GM12892 (cell line): ENCODE data around the gene CLEC4E. TPM values are rescaled to one million over a fixed set of nuclear protein-coding genes. Genes with fewer than 3 reads are reported as not detected.
"Not testable (repeated sequence)": the region's sequence is repeated elsewhere in the genome, so short reads cannot be mapped to it uniquely, and the experiment has no call there.

Source experiments
- DNase-seq: peaks from one replicate; pipeline ENCODE4 v3.0.0; 2011; ENCODE audit not compliant: insufficient read length
- FAIRE-seq: peaks from 2 replicates; lab custom pipeline; 2011; peaks lifted over from hg19 to GRCh38; lab: Jason Lieb, UNC
- POLR2A ChIP-seq: IDR thresholded peaks from 2 replicates; pipeline ENCODE4 v1.6.1; 2011; ENCODE audit warnings: low read depth, low read length, control low read depth
- POLR2AphosphoS5 ChIP-seq: IDR thresholded peaks from 2 replicates; pipeline ENCODE4 v1.6.1; 2011; ENCODE audit warnings: low read depth, low read length, control low read depth
- TAF1 ChIP-seq: IDR thresholded peaks from 2 replicates; pipeline ENCODE4 v1.6.1; 2011; ENCODE audit warnings: low read depth, mild to moderate bottlenecking, control low read depth, low read length, borderline replicate concordance
- polyA plus RNA-seq: library from polyadenylated mRNA; unstranded; fragments of >200 nt; gene quantifications from one replicate; pipeline ENCODE4 v1.2.1, GENCODE V29; 2012; ENCODE audit warnings: missing spikeins, inconsistent platforms; ENCODE audit not compliant: missing spikeins

CLEC4E gene
- polyA plus RNA-seq: not detected

GRCh38 chr12:8540831-8541230, at the start of gene CLEC4E:
CLEC4E (minus strand) TSS chr12:8540905; CDS start chr12:8540797, 108 bp downstream.
- FAIRE-seq: peak; percentile 9
- DNase-seq: not testable (repeated sequence)

- DNase-seq (no peak), FAIRE-seq (no peak)
- TF ChIP-seq POLR2A: no peak
- TF ChIP-seq TAF1: no peak
- no peak for TF ChIP-seq POLR2AphosphoS5
Measured at GRCh38 chr12:8589679-8590078, 49.0 kb upstream of the CLEC4E start.

GRCh38 chr12:8584478-8584877, 43.8 kb upstream of the CLEC4E start:
- FAIRE-seq: not testable (repeated sequence)

GRCh38 chr12:8584004-8584403, 43.3 kb upstream of the CLEC4E start:
- TF ChIP-seq POLR2A (no peak), TAF1 (no peak), POLR2AphosphoS5 (no peak)
- DNase-seq (no peak), FAIRE-seq (no peak)

More at GRCh38 chr12:8584478-8584877, 43.8 kb upstream of the CLEC4E start:
- DNase-seq: not testable (repeated sequence)

GRCh38 chr12:8581098-8581784, 40.5 kb upstream of the CLEC4E start:
- no peak for DNase-seq
- TF ChIP-seq POLR2AphosphoS5 (no peak), TAF1 (no peak)
- FAIRE-seq: no peak

- no peak for TF ChIP-seq POLR2AphosphoS5
- TF ChIP-seq POLR2A: no peak
- DNase-seq (no peak), FAIRE-seq (no peak)
Measured at GRCh38 chr12:8577879-8578278, 37.2 kb upstream of the CLEC4E start.

GRCh38 chr12:8572507-8572906, 31.8 kb upstream of the CLEC4E start:
- DNase-seq (no peak), FAIRE-seq (no peak)
- TF ChIP-seq POLR2A (no peak), TAF1 (no peak), POLR2AphosphoS5 (no peak)

GRCh38 chr12:8566525-8566924, 25.8 kb upstream of the CLEC4E start:
- DNase-seq: no peak

GRCh38 chr12:8566052-8566451, 25.3 kb upstream of the CLEC4E start:
- not testable (repeated sequence) for FAIRE-seq, DNase-seq

More at GRCh38 chr12:8566525-8566924, 25.8 kb upstream of the CLEC4E start:
- FAIRE-seq: no peak
- TF ChIP-seq TAF1 (no peak), POLR2AphosphoS5 (no peak), POLR2A (no peak)

- no peak for TF ChIP-seq POLR2AphosphoS5
- no peak for TF ChIP-seq TAF1
- no peak for TF ChIP-seq POLR2A
- no peak for DNase-seq
- no peak for FAIRE-seq
Measured at GRCh38 chr12:8564656-8565055, 24.0 kb upstream of the CLEC4E start.

GRCh38 chr12:8563356-8563755, 22.7 kb upstream of the CLEC4E start:
- DNase-seq (no peak), FAIRE-seq (no peak)

GRCh38 chr12:8562310-8562709, 21.6 kb upstream of the CLEC4E start:
- FAIRE-seq (no peak), DNase-seq (no peak)
- TF ChIP-seq POLR2AphosphoS5: no peak
- no peak for TF ChIP-seq POLR2A
- TF ChIP-seq TAF1: no peak

More at GRCh38 chr12:8563356-8563755, 22.7 kb upstream of the CLEC4E start:
- no peak for TF ChIP-seq POLR2AphosphoS5

GRCh38 chr12:8561011-8561410, 20.3 kb upstream of the CLEC4E start:
- TF ChIP-seq TAF1 (no peak), POLR2A (no peak), POLR2AphosphoS5 (no peak)
- FAIRE-seq (no peak), DNase-seq (no peak)

- DNase-seq (no peak), FAIRE-seq (no peak)
- TF ChIP-seq TAF1 (no peak), POLR2AphosphoS5 (no peak), POLR2A (no peak)
Measured at GRCh38 chr12:8559676-8560075, 19.0 kb upstream of the CLEC4E start.
